Endothelial cell of hepatic sinusoid (primary cell): ENCODE results near the gene SCN4A.
"Not testable (repeated sequence)": the region's sequence is repeated elsewhere in the genome, so short reads cannot be mapped to it uniquely, and the experiment has no call there.

Experiments used
- in situ Hi-C: cut with HindIII; loops from 2 replicates; pipeline ENCODE4 v1.10.0; 2017; ENCODE audit warnings: low sequenced_read_pairs

Gene SCN4A

GRCh38 chr17:63892316-63893037 lies 80.2 kb downstream of the SCN4A start:
- in situ Hi-C loops = not testable (repeated sequence)

DNA sequence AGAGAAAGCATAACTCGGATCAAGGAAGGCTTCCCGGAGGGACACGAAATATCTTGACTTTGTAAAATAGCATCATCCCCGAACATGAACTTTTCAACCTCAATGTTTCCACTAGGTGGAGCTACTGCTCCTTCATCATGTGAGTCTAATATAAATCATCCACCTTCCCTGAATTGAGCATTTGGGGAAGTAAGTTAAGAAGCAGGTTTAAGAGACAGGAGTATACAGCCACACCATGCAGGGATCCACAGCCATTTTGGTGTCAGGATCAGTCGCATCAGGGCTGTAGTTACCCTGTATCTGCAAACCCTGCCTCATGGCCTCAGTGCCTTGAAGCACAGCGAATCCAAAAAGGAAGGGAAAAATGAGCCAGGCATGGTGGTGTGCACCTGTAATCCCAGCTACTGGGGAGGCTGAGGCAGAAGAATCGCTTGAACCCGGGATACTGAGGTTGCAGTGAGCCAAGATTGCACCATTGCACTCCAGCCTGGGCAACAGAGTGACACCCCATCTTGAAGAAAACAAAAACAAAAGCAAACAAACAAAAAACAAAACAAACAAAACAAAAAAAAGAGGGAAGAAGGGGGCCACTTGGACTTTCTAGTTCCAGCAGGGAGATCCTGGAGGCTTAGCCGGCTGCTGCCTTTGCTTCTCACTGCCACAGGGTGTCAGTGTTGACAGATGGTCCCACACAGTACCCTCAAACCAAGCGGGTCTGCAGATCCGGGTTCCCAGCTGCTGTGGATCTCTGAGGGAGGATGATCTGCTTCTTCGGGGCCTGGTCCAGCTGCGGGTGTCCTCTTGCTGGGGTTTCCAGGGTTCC lies 83.5 kb downstream of the SCN4A start:
- in situ Hi-C loops = not testable (repeated sequence)
